Astrocyte (in vitro differentiated cells and primary cell): Measurements from ENCODE around the gene FRMD4A. TPM values are rescaled to one million over a fixed set of nuclear protein-coding genes. Genes with fewer than 3 reads are reported as not detected.

Experiments used
- DNase-seq: peaks from one replicate; pipeline ENCODE4 v3.0.0-alpha.2; 2010; ENCODE audit warnings: low read depth
- FAIRE-seq: peaks from 2 replicates; lab custom pipeline; 2011; peaks lifted over from hg19 to GRCh38; lab: Jason Lieb, UNC
- H2AFZ ChIP-seq: 2 replicates; pipeline ENCODE4 v1.6.0; 2012; ENCODE audit warnings: low read depth, low read length, inconsistent platforms
- H3K27ac ChIP-seq: 2 replicates; pipeline ENCODE4 v1.5.1; 2011; ENCODE audit warnings: low read depth, low read length, inconsistent platforms
- H3K27me3 ChIP-seq: 2 replicates; pipeline ENCODE4 v1.6.0; 2011; ENCODE audit warnings: low read length, inconsistent platforms; ENCODE audit not compliant: insufficient read depth
- H3K36me3 ChIP-seq: 2 replicates; pipeline ENCODE4 v1.5.1; 2011; ENCODE audit warnings: low read length, inconsistent platforms; ENCODE audit not compliant: insufficient read depth
- H3K4me1 ChIP-seq: 2 replicates; pipeline ENCODE4 v1.5.1; 2011; ENCODE audit warnings: low read length, inconsistent platforms; ENCODE audit not compliant: insufficient read depth
- H3K4me2 ChIP-seq: 2 replicates; pipeline ENCODE4 v1.6.0; 2012; ENCODE audit warnings: low read length, inconsistent platforms
- H3K4me3 ChIP-seq: 2 replicates; pipeline ENCODE4 v1.5.1; 2011; ENCODE audit warnings: low read depth, mild to moderate bottlenecking, low read length, inconsistent platforms; ENCODE audit not compliant: insufficient read depth
- H3K79me2 ChIP-seq: 2 replicates; pipeline ENCODE4 v1.6.0; 2012; ENCODE audit warnings: mild to moderate bottlenecking, low read length, inconsistent platforms; ENCODE audit not compliant: insufficient read depth
- H3K9ac ChIP-seq: 2 replicates; pipeline ENCODE4 v1.6.0; 2012; ENCODE audit warnings: mild to moderate bottlenecking, low read length, inconsistent platforms
- H3K9me3 ChIP-seq: 2 replicates; pipeline ENCODE4 v1.5.1; 2012; ENCODE audit warnings: low read depth, mild to moderate bottlenecking, low read length, inconsistent platforms; ENCODE audit not compliant: insufficient read depth
- H4K20me1 ChIP-seq: 2 replicates; pipeline ENCODE4 v1.6.0; 2012; ENCODE audit warnings: low read length, inconsistent platforms; ENCODE audit not compliant: insufficient read depth
- H3K27ac Mint-ChIP-seq: one replicate; pipeline ENCODE4 v1.8.0; 2021; ENCODE audit warnings: mild to moderate bottlenecking, mixed read lengths; ENCODE audit not compliant: unreplicated experiment
- H3K27me3 Mint-ChIP-seq: one replicate; pipeline ENCODE4 v1.8.0; 2021; ENCODE audit warnings: low read depth, mixed read lengths; ENCODE audit not compliant: unreplicated experiment
- H3K36me3 Mint-ChIP-seq: one replicate; pipeline ENCODE4 v1.8.0; 2021; ENCODE audit warnings: low read depth, mixed read lengths; ENCODE audit not compliant: unreplicated experiment
- H3K4me1 Mint-ChIP-seq: one replicate; pipeline ENCODE4 v1.8.0; 2021; ENCODE audit warnings: low read depth, mixed read lengths; ENCODE audit not compliant: unreplicated experiment
- H3K4me3 Mint-ChIP-seq: one replicate; pipeline ENCODE4 v1.8.0; 2021; ENCODE audit warnings: mild to moderate bottlenecking, moderate library complexity, mixed read lengths; ENCODE audit not compliant: unreplicated experiment
- H3K9me3 Mint-ChIP-seq: one replicate; pipeline ENCODE4 v1.8.0; 2021; ENCODE audit warnings: mild to moderate bottlenecking, mixed read lengths; ENCODE audit not compliant: unreplicated experiment
- EZH2 ChIP-seq: IDR thresholded peaks from 2 replicates; pipeline ENCODE4 v1.6.1; 2012; ENCODE audit warnings: mild to moderate bottlenecking, low read length, inconsistent platforms; ENCODE audit not compliant: insufficient read depth
- total RNA-seq: library from RNA; stranded (reverse); gene quantifications from 2 replicates; pipeline ENCODE4 v1.2.1, GENCODE V29; 2021
- TF ChIP-seq, protein P1 (sequence below): IDR thresholded peaks from 2 replicates; pipeline ENCODE4 v1.5.1; 2011; ENCODE audit warnings: low read depth, mild to moderate bottlenecking, inconsistent platforms, low read length, moderate library complexity; ENCODE audit not compliant: insufficient read depth

FRMD4A gene
- total RNA-seq, 1 donor from 2014 or later, result 82.5 TPM

GRCh38 chr10:14089556-14090292 is 241.0 kb downstream of the FRMD4A start:
- H3K9ac ChIP-seq, result no peak overlapping the region
- H4K20me1 ChIP-seq, result no peaks in the 10 kb centered on the region
- Mint-ChIP-seq H3K9me3 (no peaks in the 10 kb centered on the region), H3K4me3 (no peak overlapping the region), H3K27me3 (no peaks in the 10 kb centered on the region), H3K27ac (no peak overlapping the region), H3K36me3 (no peaks in the 10 kb centered on the region), H3K4me1 (peaks cover 15% of the 10 kb centered on the region)
- DNase-seq (no peak), FAIRE-seq (no peak)
- H3K4me3 ChIP-seq, result no peak overlapping the region
- TF ChIP-seq, protein P1, sequence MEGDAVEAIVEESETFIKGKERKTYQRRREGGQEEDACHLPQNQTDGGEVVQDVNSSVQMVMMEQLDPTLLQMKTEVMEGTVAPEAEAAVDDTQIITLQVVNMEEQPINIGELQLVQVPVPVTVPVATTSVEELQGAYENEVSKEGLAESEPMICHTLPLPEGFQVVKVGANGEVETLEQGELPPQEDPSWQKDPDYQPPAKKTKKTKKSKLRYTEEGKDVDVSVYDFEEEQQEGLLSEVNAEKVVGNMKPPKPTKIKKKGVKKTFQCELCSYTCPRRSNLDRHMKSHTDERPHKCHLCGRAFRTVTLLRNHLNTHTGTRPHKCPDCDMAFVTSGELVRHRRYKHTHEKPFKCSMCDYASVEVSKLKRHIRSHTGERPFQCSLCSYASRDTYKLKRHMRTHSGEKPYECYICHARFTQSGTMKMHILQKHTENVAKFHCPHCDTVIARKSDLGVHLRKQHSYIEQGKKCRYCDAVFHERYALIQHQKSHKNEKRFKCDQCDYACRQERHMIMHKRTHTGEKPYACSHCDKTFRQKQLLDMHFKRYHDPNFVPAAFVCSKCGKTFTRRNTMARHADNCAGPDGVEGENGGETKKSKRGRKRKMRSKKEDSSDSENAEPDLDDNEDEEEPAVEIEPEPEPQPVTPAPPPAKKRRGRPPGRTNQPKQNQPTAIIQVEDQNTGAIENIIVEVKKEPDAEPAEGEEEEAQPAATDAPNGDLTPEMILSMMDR, result no peak
- TF ChIP-seq EZH2, result no peak
- H3K9me3 ChIP-seq, result no peaks in the 10 kb centered on the region
- no peak overlapping the region for H3K27ac ChIP-seq
- H3K79me2 ChIP-seq, result no peaks in the 10 kb centered on the region
- no peaks in the 10 kb centered on the region for H3K36me3 ChIP-seq
- H3K4me1 ChIP-seq, result peaks cover 16% of the 10 kb centered on the region
- no peak overlapping the region for H3K4me2 ChIP-seq
- no peak overlapping the region for H2AFZ ChIP-seq
- peaks cover 5% of the 10 kb centered on the region for H3K27me3 ChIP-seq

- H3K27ac ChIP-seq, result no peak overlapping the region
- TF ChIP-seq, protein P1, result no peak
- TF ChIP-seq EZH2, result no peak
- no peak overlapping the region for H3K9ac ChIP-seq
- no peaks in the 10 kb centered on the region for H3K79me2 ChIP-seq
- Mint-ChIP-seq H3K4me3 (no peak overlapping the region), H3K9me3 (no peaks in the 10 kb centered on the region), H3K27me3 (peaks cover 8% of the 10 kb centered on the region), H3K4me1 (peaks cover 10% of the 10 kb centered on the region), H3K36me3 (no peaks in the 10 kb centered on the region), H3K27ac (no peak overlapping the region)
- peaks cover 14% of the 10 kb centered on the region for H3K27me3 ChIP-seq
- H3K4me1 ChIP-seq, result peaks cover 23% of the 10 kb centered on the region
- no peaks in the 10 kb centered on the region for H3K9me3 ChIP-seq
- DNase-seq (peak; percentile 16), FAIRE-seq (no peak)
- H3K4me3 ChIP-seq, result no peak overlapping the region
- no peaks in the 10 kb centered on the region for H4K20me1 ChIP-seq
- no peaks in the 10 kb centered on the region for H3K36me3 ChIP-seq
- H2AFZ ChIP-seq, result no peak overlapping the region
- no peak overlapping the region for H3K4me2 ChIP-seq
Measured at GRCh38 chr10:14087566-14087965, 243.2 kb downstream of the FRMD4A start.

DNA sequence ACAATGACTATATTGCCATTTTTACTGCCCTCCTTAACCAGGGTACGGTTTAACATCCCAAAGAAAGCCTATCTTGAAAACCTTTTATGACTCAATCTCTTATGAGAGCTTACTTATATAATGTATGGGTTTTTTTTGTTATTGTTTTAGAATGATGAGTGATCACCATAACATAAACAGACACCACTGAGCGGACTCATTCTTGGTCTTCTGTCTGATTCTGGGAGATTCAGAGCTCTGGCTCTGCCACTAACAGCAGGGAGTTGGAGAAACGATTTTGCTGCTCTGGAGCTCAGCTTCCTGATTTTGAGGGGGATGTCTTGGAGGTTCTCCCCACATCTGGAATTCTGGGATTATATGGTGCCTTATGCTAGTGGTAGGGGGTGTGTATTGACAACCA is 244.1 kb downstream of the FRMD4A start:
- no peak for TF ChIP-seq EZH2
- TF ChIP-seq, protein P1, result no peak
- H3K4me3 ChIP-seq, result no peak overlapping the region
- no peaks in the 10 kb centered on the region for H3K9me3 ChIP-seq
- DNase-seq, result peak; percentile 27
- no peaks in the 10 kb centered on the region for H3K36me3 Mint-ChIP-seq
- no peaks in the 10 kb centered on the region for H3K9me3 Mint-ChIP-seq
- no peak overlapping the region for H3K27ac Mint-ChIP-seq
- peaks cover 23% of the 10 kb centered on the region for H3K4me1 ChIP-seq
- peak overlapping the region; percentile 54 for H3K4me2 ChIP-seq
- H2AFZ ChIP-seq, result no peak overlapping the region
- no peak for FAIRE-seq
- no peaks in the 10 kb centered on the region for H4K20me1 ChIP-seq
- no peaks in the 10 kb centered on the region for H3K79me2 ChIP-seq
- H3K4me3 Mint-ChIP-seq, result no peak overlapping the region
- peak overlapping the region; percentile 47 for H3K27ac ChIP-seq
- no peaks in the 10 kb centered on the region for H3K36me3 ChIP-seq
- H3K9ac ChIP-seq, result peak overlapping the region; percentile 44
- peaks cover 10% of the 10 kb centered on the region for H3K4me1 Mint-ChIP-seq
- H3K27me3 Mint-ChIP-seq, result peaks cover 8% of the 10 kb centered on the region
- peaks cover 14% of the 10 kb centered on the region for H3K27me3 ChIP-seq
